ENCODE results near the gene PSMD1.

- TF ChIP-seq, protein P1, sequence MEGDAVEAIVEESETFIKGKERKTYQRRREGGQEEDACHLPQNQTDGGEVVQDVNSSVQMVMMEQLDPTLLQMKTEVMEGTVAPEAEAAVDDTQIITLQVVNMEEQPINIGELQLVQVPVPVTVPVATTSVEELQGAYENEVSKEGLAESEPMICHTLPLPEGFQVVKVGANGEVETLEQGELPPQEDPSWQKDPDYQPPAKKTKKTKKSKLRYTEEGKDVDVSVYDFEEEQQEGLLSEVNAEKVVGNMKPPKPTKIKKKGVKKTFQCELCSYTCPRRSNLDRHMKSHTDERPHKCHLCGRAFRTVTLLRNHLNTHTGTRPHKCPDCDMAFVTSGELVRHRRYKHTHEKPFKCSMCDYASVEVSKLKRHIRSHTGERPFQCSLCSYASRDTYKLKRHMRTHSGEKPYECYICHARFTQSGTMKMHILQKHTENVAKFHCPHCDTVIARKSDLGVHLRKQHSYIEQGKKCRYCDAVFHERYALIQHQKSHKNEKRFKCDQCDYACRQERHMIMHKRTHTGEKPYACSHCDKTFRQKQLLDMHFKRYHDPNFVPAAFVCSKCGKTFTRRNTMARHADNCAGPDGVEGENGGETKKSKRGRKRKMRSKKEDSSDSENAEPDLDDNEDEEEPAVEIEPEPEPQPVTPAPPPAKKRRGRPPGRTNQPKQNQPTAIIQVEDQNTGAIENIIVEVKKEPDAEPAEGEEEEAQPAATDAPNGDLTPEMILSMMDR (IDR thresholded peaks at IDR 0.05; ENCODE audit: insufficient read depth, low read length, poor library complexity, severe bottlenecking): no peak
- no peak for TF ChIP-seq EZH2phosphoT487 (conservative IDR thresholded peaks at IDR 0.05; ENCODE audit: low read length)
Measured at GRCh38 chr2:231009236-231009919, 47.3 kb upstream of the PSMD1 start.
